Endothelial cell of umbilical vein (primary cell): ENCODE data around the gene AMIGO1. TPM values are rescaled to one million over a fixed set of nuclear protein-coding genes. Genes with fewer than 3 reads are reported as not detected.

Source experiments
- BruUV-seq: library from RNA; stranded (reverse); fragments of 400-500 nt; replicated peaks from 2 replicates; lab custom pipeline; 2021; lab: Mats Ljungman, UMichigan
- CTCF ChIA-PET: fragments of 300-600, 350-600 bp; sonication (Branson Sonifier 250); formaldehyde crosslinking; loops from one replicate; lab custom pipeline; 2021; ENCODE audit warnings: antibody characterized with exemption, inconsistent platforms; lab: Charles Lee
- POLR2A ChIA-PET: fragments of 300-600, 350-600 bp; sonication (Branson Sonifier 250); formaldehyde crosslinking; loops from one replicate; lab custom pipeline; 2021; ENCODE audit warnings: antibody characterized with exemption, inconsistent platforms; lab: Charles Lee
- DNase-seq: peaks from one replicate; pipeline ENCODE4 v3.0.0-alpha.2; 2011; ENCODE audit warnings: low read depth, low spot score
- FAIRE-seq: peaks from 2 replicates; lab custom pipeline; 2011; peaks lifted over from hg19 to GRCh38; lab: Jason Lieb, UNC
- H2AFZ ChIP-seq: 2 replicates; pipeline ENCODE4 v1.6.0; 2012; ENCODE audit warnings: low read depth, low read length, control low read depth, inconsistent platforms
- H3K27ac ChIP-seq: 2 replicates; pipeline ENCODE4 v1.5.1; 2011; ENCODE audit warnings: low read depth, mild to moderate bottlenecking, control low read depth, low read length, moderate library complexity; ENCODE audit not compliant: insufficient read depth
- H3K27me3 ChIP-seq, 2 experiments: 2 replicates each; pipeline versions ENCODE4 v1.6.0 to v1.6.1; 2011; ENCODE audit warnings: low read length in 2 of 2, mixed read lengths in 1 of 2; ENCODE audit not compliant: control insufficient read depth in 2 of 2, insufficient read depth in 2 of 2
- H3K36me3 ChIP-seq, 2 experiments: 2 replicates in 1 of 2; 3 replicates in 1 of 2; pipeline ENCODE4 v1.5.1; 2011; ENCODE audit warnings: low read length in 2 of 2, mild to moderate bottlenecking in 1 of 2, moderate library complexity in 1 of 2; ENCODE audit not compliant: control insufficient read depth in 2 of 2, insufficient read depth in 2 of 2; ENCODE audit errors: extremely low read depth in 1 of 2
- H3K4me1 ChIP-seq: 3 replicates; pipeline ENCODE4 v1.5.1; 2011; ENCODE audit warnings: mild to moderate bottlenecking, low read length; ENCODE audit not compliant: control insufficient read depth, insufficient read depth; ENCODE audit errors: extremely low read depth
- H3K4me2 ChIP-seq: 2 replicates; pipeline ENCODE4 v1.6.1; 2011; ENCODE audit warnings: low read length, control low read depth, mixed read lengths; ENCODE audit not compliant: insufficient read depth
- H3K4me3 ChIP-seq, 3 experiments: fragments of 200-600 bp in 1 of 3; sonication (generic), shearing (Covaris generic) in 1 of 3; replicated peaks in 1 of 3; 2 replicates each; pipeline ENCODE4 v1.5.1; 2011 to 2016; ENCODE audit warnings: control low read depth in 3 of 3, low read length in 3 of 3, mild to moderate bottlenecking in 2 of 3, inconsistent platforms in 1 of 3, low read depth in 1 of 3, moderate library complexity in 1 of 3; ENCODE audit not compliant: insufficient read depth in 1 of 3
- H3K79me2 ChIP-seq: 2 replicates; pipeline ENCODE4 v1.6.0; 2012; ENCODE audit warnings: low read length, inconsistent platforms; ENCODE audit not compliant: control insufficient read depth, insufficient read depth
- H3K9ac ChIP-seq: replicated peaks from 2 replicates; pipeline ENCODE3; 2011; ENCODE audit warnings: low read length, control low read depth; ENCODE audit not compliant: insufficient read depth; ENCODE audit errors: extremely low read depth
- H3K9me1 ChIP-seq: replicated peaks from 3 replicates; pipeline ENCODE4 v1.6.0; 2011; ENCODE audit warnings: mild to moderate bottlenecking, low read length; ENCODE audit not compliant: control insufficient read depth, insufficient read depth; ENCODE audit errors: extremely low read depth
- H3K9me3 ChIP-seq: replicated peaks from 2 replicates; pipeline ENCODE4 v1.5.1; 2012; ENCODE audit warnings: low read length, inconsistent platforms; ENCODE audit not compliant: control insufficient read depth, insufficient read depth
- H4K20me1 ChIP-seq: replicated peaks from 2 replicates; pipeline ENCODE3; 2011; ENCODE audit warnings: mild to moderate bottlenecking, low read length; ENCODE audit not compliant: control insufficient read depth, insufficient read depth; ENCODE audit errors: extremely low read depth
- CTCF ChIP-seq, 2 donors: IDR thresholded peaks; 1 replicate in 1 of 2; 2 replicates in 1 of 2; pipeline ENCODE4 v1.5.1; 2011; ENCODE audit warnings: low read length in 2 of 2, mild to moderate bottlenecking in 2 of 2, moderate library complexity in 2 of 2, control low read depth in 1 of 2, inconsistent platforms in 1 of 2, low read depth in 1 of 2; ENCODE audit not compliant: insufficient read depth in 1 of 2; ENCODE audit errors: extremely low read depth in 1 of 2
- EZH2 ChIP-seq: IDR thresholded peaks from 2 replicates; pipeline ENCODE4 v1.6.1; 2012; ENCODE audit warnings: borderline replicate concordance, low read depth, mild to moderate bottlenecking, moderate library complexity, low read length, inconsistent platforms; ENCODE audit not compliant: severe bottlenecking
- FOS ChIP-seq: IDR thresholded peaks from 2 replicates; pipeline ENCODE4 v1.6.1; 2011; ENCODE audit warnings: mild to moderate bottlenecking, low read length, moderate library complexity, borderline replicate concordance; ENCODE audit not compliant: insufficient read depth
- GATA2 ChIP-seq: IDR thresholded peaks from 2 replicates; pipeline ENCODE4 v1.7.0; 2011; ENCODE audit warnings: low read depth, mild to moderate bottlenecking, moderate library complexity, mixed read lengths, low read length; ENCODE audit not compliant: insufficient read length, insufficient read depth
- JUN ChIP-seq: IDR thresholded peaks from 2 replicates; pipeline ENCODE4 v1.6.1; 2011; ENCODE audit warnings: borderline replicate concordance, low read depth; ENCODE audit not compliant: insufficient read length, insufficient read depth
- MYC ChIP-seq: IDR thresholded peaks from one replicate; pipeline ENCODE4 v1.6.1; 2011; ENCODE audit warnings: mild to moderate bottlenecking, low read depth, low read length
- POLR2A ChIP-seq: IDR thresholded peaks from 2 replicates; pipeline ENCODE4 v1.6.1; 2012; ENCODE audit warnings: low read depth, mild to moderate bottlenecking, control low read depth, low read length
- POLR2AphosphoS5 ChIP-seq: IDR thresholded peaks from 2 replicates; pipeline ENCODE4 v1.6.1; 2012; ENCODE audit warnings: low read depth, mild to moderate bottlenecking, control low read depth, low read length, moderate library complexity; ENCODE audit not compliant: insufficient read depth
- dilution Hi-C: fragments of 300-500 bp; cut with MboI; formaldehyde crosslinking; loops from one replicate; pipeline ENCODE4 v1.15.0; 2019; ENCODE audit warnings: low sequenced_read_pairs; ENCODE audit not compliant: extremely low pct_ligation_motif_present
- intact Hi-C: fragments of 100-400 bp; cut with micrococcal nuclease; formaldehyde crosslinking; loops from one replicate; pipeline ENCODE4 v1.10.0; 2022
- polyA plus RNA-seq, 4 experiments: library from polyadenylated mRNA; depleted of rRNA in 3 of 4; stranded (reverse) in 3 of 4; unstranded in 1 of 4; fragments of >200 nt; gene quantifications; 2 replicates each; pipeline versions ENCODE4 v1.2.1 to v1.2.3, GENCODE V29; 2011 to 2012; ENCODE audit warnings: missing spikeins in 1 of 4
- total RNA-seq: library from RNA; stranded (reverse); gene quantifications from 2 replicates; pipeline ENCODE4 v1.2.3, GENCODE V29; 2021
- TF ChIP-seq, protein P1 (sequence below): IDR thresholded peaks from 2 replicates; pipeline ENCODE4 v1.6.1; 2011; ENCODE audit not compliant: insufficient read depth, insufficient read length

Gene AMIGO1
- total and polyA plus RNA-seq, 2 donors (not counting 3 experiments of a cell fraction or from before 2014, with no cell fraction given), result 0.80 to 0.88 TPM

GRCh38 chr1:109477821-109478220 lies 31.7 kb downstream of the AMIGO1 start:
- no peak overlapping the region for H2AFZ ChIP-seq
- H3K9me1 ChIP-seq, result no peaks in the 10 kb centered on the region
- no peaks in the 10 kb centered on the region for H3K79me2 ChIP-seq
- intact Hi-C loops, result no loop called here
- H3K27me3 ChIP-seq, result peaks cover 30 to 34% of the 10 kb centered on the region in 2 experiments
- DNase-seq (no peak), FAIRE-seq (no peak)
- H3K9me3 ChIP-seq, result no peaks in the 10 kb centered on the region
- H3K4me3 ChIP-seq, result no peak overlapping the region
- no peak for TF ChIP-seq CTCF (IDR thresholded peaks at IDR 0.05; ENCODE audit: extremely low read depth in 1 of 2, insufficient read depth in 1 of 2, low read depth in 1 of 2, low read length in 2 of 2)
- ChIA-PET CTCF (interaction anchor here (0.6 to 1.2 kb wide), 2 partner anchors 8 to 21 kb away, joined by 3 read pairs; no protein-coding TSS in a partner anchor), POLR2A (no interaction called here)
- H3K4me1 ChIP-seq, result no peaks in the 10 kb centered on the region
- no peak overlapping the region for H3K27ac ChIP-seq
- dilution Hi-C loops, result no loop called here
- H4K20me1 ChIP-seq, result no peaks in the 10 kb centered on the region
- H3K36me3 ChIP-seq, result no peaks in the 10 kb centered on the region
- no TSS peak for BruUV-seq
- no peak overlapping the region for H3K4me2 ChIP-seq
- H3K9ac ChIP-seq, result no peak overlapping the region

DNA sequence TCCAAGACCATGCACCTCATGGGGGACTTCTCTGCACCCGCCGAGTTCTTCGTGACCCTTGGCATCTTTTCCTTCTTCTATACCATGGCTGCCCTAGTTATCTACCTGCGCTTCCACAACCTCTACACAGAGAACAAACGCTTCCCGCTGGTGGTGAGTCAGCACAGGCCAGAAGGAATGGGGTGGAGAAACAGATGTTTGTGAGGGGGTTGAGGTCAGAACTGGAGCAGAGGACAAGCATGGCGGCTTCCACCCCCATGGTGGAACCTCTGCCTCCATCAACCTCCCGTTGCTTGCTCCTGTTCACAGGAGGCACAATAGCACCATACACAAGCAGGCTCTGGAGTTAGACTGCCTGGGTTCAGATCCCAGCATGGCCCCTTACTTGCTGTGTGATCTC lies 32.7 kb downstream of the AMIGO1 start:
- Histone ChIP-seq H3K9me3 (no peaks in the 10 kb centered on the region), H2AFZ (no peak overlapping the region), H3K9ac (no peak overlapping the region), H3K9me1 (no peaks in the 10 kb centered on the region), H4K20me1 (no peaks in the 10 kb centered on the region), H3K36me3 (no peaks in the 10 kb centered on the region), H3K79me2 (no peaks in the 10 kb centered on the region), H3K4me3 (no peak overlapping the region), H3K27me3 (peaks cover 27 to 32% of the 10 kb centered on the region in 2 experiments), H3K4me2 (no peak overlapping the region), H3K4me1 (no peaks in the 10 kb centered on the region), H3K27ac (no peak overlapping the region)
- no peak for DNase-seq
- TF ChIP-seq GATA2, result no peak
- TF ChIP-seq, protein P1, sequence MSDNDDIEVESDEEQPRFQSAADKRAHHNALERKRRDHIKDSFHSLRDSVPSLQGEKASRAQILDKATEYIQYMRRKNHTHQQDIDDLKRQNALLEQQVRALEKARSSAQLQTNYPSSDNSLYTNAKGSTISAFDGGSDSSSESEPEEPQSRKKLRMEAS, result no peak
- TF ChIP-seq CTCF (IDR thresholded peaks at IDR 0.05; ENCODE audit: extremely low read depth in 1 of 2, insufficient read depth in 1 of 2, low read depth in 1 of 2, low read length in 2 of 2), result no peak
- no peak for TF ChIP-seq MYC
- no peak for TF ChIP-seq POLR2A
- TF ChIP-seq EZH2, result no peak
- TF ChIP-seq JUN, result no peak
- no peak for TF ChIP-seq POLR2AphosphoS5
- no peak for TF ChIP-seq FOS
- no TSS peak for BruUV-seq
- CTCF ChIA-PET, result interaction anchor here (0.7 kb wide), 1 partner anchor 52 kb away, joined by 3 read pairs; no protein-coding TSS in a partner anchor
- intact Hi-C loops, result no loop called here
- POLR2A ChIA-PET, result no interaction called here
- FAIRE-seq, result no peak
- dilution Hi-C loops, result no loop called here
